ENCODE measurements around the gene CFAP97D1.

CFAP97D1 gene

GRCh38 chr17:43769426-43769825 lies 10.8 kb upstream of the CFAP97D1 start:
- no peak overlapping the region for H3K4me3 ChIP-seq (ENCODE audit: low read length)
- no peak overlapping the region for H2AFZ ChIP-seq (ENCODE audit: low read depth, low read length)
- no peaks in the 10 kb centered on the region for H4K20me1 ChIP-seq (ENCODE audit: insufficient read depth, low read length)
- H3K36me3 ChIP-seq (replicated peaks; ENCODE audit: low read depth, low read length): peaks cover 17% of the 10 kb centered on the region
- no peak overlapping the region for H3K4me2 ChIP-seq (ENCODE audit: low read length)
- H3K79me2 ChIP-seq (ENCODE audit: low read length): no peaks in the 10 kb centered on the region
- TF ChIP-seq EZH2phosphoT487 (IDR thresholded peaks at IDR 0.05; ENCODE audit: low read depth): no peak
- TF ChIP-seq, protein P1, sequence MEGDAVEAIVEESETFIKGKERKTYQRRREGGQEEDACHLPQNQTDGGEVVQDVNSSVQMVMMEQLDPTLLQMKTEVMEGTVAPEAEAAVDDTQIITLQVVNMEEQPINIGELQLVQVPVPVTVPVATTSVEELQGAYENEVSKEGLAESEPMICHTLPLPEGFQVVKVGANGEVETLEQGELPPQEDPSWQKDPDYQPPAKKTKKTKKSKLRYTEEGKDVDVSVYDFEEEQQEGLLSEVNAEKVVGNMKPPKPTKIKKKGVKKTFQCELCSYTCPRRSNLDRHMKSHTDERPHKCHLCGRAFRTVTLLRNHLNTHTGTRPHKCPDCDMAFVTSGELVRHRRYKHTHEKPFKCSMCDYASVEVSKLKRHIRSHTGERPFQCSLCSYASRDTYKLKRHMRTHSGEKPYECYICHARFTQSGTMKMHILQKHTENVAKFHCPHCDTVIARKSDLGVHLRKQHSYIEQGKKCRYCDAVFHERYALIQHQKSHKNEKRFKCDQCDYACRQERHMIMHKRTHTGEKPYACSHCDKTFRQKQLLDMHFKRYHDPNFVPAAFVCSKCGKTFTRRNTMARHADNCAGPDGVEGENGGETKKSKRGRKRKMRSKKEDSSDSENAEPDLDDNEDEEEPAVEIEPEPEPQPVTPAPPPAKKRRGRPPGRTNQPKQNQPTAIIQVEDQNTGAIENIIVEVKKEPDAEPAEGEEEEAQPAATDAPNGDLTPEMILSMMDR (IDR thresholded peaks at IDR 0.05; ENCODE audit: low read depth, low read length): no peak
- H3K4me1 ChIP-seq (ENCODE audit: low read length): peaks cover 18% of the 10 kb centered on the region
- H3K9ac ChIP-seq (ENCODE audit: low read length): no peak overlapping the region
- H3K9me3 ChIP-seq (ENCODE audit: insufficient read depth, low read length): no peaks in the 10 kb centered on the region
- no peak overlapping the region for H3K27ac ChIP-seq (ENCODE audit: low read length)
- no peaks in the 10 kb centered on the region for H3K27me3 ChIP-seq (ENCODE audit: low read depth, low read length)

DNA sequence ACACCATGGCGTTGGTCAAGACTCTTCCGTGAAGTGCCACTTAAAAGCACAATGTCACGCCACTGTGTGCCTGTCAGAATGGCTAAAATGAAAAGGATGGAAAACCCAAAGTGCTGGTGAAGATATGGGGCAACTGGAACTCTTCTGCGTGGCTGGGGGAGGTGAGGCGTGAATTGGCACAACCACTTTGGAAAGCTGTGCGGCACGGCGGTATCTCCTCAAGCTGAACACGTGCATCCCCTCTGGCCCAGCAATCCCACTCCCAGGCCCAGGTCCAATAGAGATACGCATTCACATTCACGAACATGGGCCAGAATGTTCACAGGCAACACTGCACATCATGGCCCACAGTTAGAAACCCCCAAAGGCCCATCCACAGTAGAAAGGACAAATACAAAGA lies 10.4 kb upstream of the CFAP97D1 start:
- Histone ChIP-seq H3K36me3 (replicated peaks; ENCODE audit: low read depth, low read length) (peaks cover 18% of the 10 kb centered on the region), H3K4me3 (ENCODE audit: low read length) (no peak overlapping the region)

GRCh38 chr17:43770957-43771356 lies 9.3 kb upstream of the CFAP97D1 start:
- Histone ChIP-seq H3K4me1 (ENCODE audit: low read length) (peaks cover 18% of the 10 kb centered on the region), H3K27me3 (ENCODE audit: low read depth, low read length) (no peaks in the 10 kb centered on the region), H3K9me3 (ENCODE audit: insufficient read depth, low read length) (no peaks in the 10 kb centered on the region), H4K20me1 (ENCODE audit: insufficient read depth, low read length) (no peaks in the 10 kb centered on the region), H3K4me2 (ENCODE audit: low read length) (no peak overlapping the region), H3K79me2 (ENCODE audit: low read length) (no peaks in the 10 kb centered on the region), H2AFZ (ENCODE audit: low read depth, low read length) (no peak overlapping the region), H3K36me3 (replicated peaks; ENCODE audit: low read depth, low read length) (peaks cover 18% of the 10 kb centered on the region), H3K9ac (ENCODE audit: low read length) (no peak overlapping the region), H3K27ac (ENCODE audit: low read length) (no peak overlapping the region), H3K4me3 (ENCODE audit: low read length) (no peak overlapping the region)
- TF ChIP-seq, protein P1 (IDR thresholded peaks at IDR 0.05; ENCODE audit: low read depth, low read length): no peak
- no peak for TF ChIP-seq EZH2phosphoT487 (IDR thresholded peaks at IDR 0.05; ENCODE audit: low read depth)

More for the DNA sequence above, 10.4 kb upstream of the CFAP97D1 start:
- Histone ChIP-seq H3K4me1 (ENCODE audit: low read length) (peaks cover 18% of the 10 kb centered on the region), H3K27me3 (ENCODE audit: low read depth, low read length) (no peaks in the 10 kb centered on the region), H3K27ac (ENCODE audit: low read length) (no peak overlapping the region), H3K9ac (ENCODE audit: low read length) (no peak overlapping the region), H3K9me3 (ENCODE audit: insufficient read depth, low read length) (no peaks in the 10 kb centered on the region), H4K20me1 (ENCODE audit: insufficient read depth, low read length) (no peaks in the 10 kb centered on the region), H3K4me2 (ENCODE audit: low read length) (no peak overlapping the region), H3K79me2 (ENCODE audit: low read length) (no peaks in the 10 kb centered on the region), H2AFZ (ENCODE audit: low read depth, low read length) (no peak overlapping the region)
- no peak for TF ChIP-seq EZH2phosphoT487 (IDR thresholded peaks at IDR 0.05; ENCODE audit: low read depth)
- TF ChIP-seq, protein P1 (IDR thresholded peaks at IDR 0.05; ENCODE audit: low read depth, low read length): no peak

- Histone ChIP-seq H3K4me2 (ENCODE audit: low read length) (no peak overlapping the region), H3K9me3 (ENCODE audit: insufficient read depth, low read length) (no peaks in the 10 kb centered on the region), H3K27ac (ENCODE audit: low read length) (no peak overlapping the region), H3K4me1 (ENCODE audit: low read length) (peaks cover 18% of the 10 kb centered on the region), H3K4me3 (ENCODE audit: low read length) (no peak overlapping the region), H3K9ac (ENCODE audit: low read length) (no peak overlapping the region), H4K20me1 (ENCODE audit: insufficient read depth, low read length) (no peaks in the 10 kb centered on the region), H2AFZ (ENCODE audit: low read depth, low read length) (no peak overlapping the region), H3K79me2 (ENCODE audit: low read length) (no peaks in the 10 kb centered on the region), H3K36me3 (replicated peaks; ENCODE audit: low read depth, low read length) (peaks cover 18% of the 10 kb centered on the region), H3K27me3 (ENCODE audit: low read depth, low read length) (no peaks in the 10 kb centered on the region)
- TF ChIP-seq, protein P1 (IDR thresholded peaks at IDR 0.05; ENCODE audit: low read depth, low read length): no peak
- TF ChIP-seq EZH2phosphoT487 (IDR thresholded peaks at IDR 0.05; ENCODE audit: low read depth): no peak
Observed at GRCh38 chr17:43771463-43771862, 8.8 kb upstream of the CFAP97D1 start.

Data from OCI-LY3 (cell line).